Measurements from ENCODE around the gene PPM1M. TPM values are rescaled to one million over a fixed set of nuclear protein-coding genes. Genes with fewer than 3 reads are reported as not detected.

PPM1M gene
- total and polyA plus RNA-seq, 10 of the 15 experiments (the other 5 are each of a cell fraction or from before 2014, with no cell fraction given) = 7.3 to 24.8 (median 15.8) TPM

GRCh38 chr3:52238761-52239701 lies 6.5 kb upstream of the PPM1M start, which contains the start of gene TWF2 (continued):
- TF ChIP-seq CUX1 (IDR thresholded peaks at IDR 0.05; ENCODE audit: insufficient replicate concordance, low read depth, low read length) (no peak), USF2 (IDR thresholded peaks at IDR 0.05; ENCODE audit: borderline replicate concordance, low read depth, low read length) (no peak), ESRRA (IDR thresholded peaks at IDR 0.05; ENCODE audit: low read length) (no peak), RELB (IDR thresholded peaks at IDR 0.05; ENCODE audit: low read depth) (peak; percentile 42; the same call in 1 of the 2 replicates), SUPT20H (IDR thresholded peaks at IDR 0.05; ENCODE audit: borderline replicate concordance, control insufficient read depth, low read depth, low read length) (no peak), SIX5 (IDR thresholded peaks at IDR 0.05; ENCODE audit: low read depth, low read length, severe bottlenecking) (no peak), MTA3 (IDR thresholded peaks at IDR 0.05; ENCODE audit: borderline replicate concordance, low read length) (no peak), IKZF2 (IDR thresholded peaks at IDR 0.05) (no peak; a peak in 1 of 4 replicates), EZH2 (IDR thresholded peaks at IDR 0.05; ENCODE audit: borderline replicate concordance, control insufficient read depth, low read depth, low read length) (no peak), BHLHE40 (IDR thresholded peaks at IDR 0.05; ENCODE audit: borderline replicate concordance in 1 of 2, low read depth in 2 of 2, low read length in 1 of 2) (peak; percentile 33 to 88; a peak in 3 of 4 replicates), MEF2A (IDR thresholded peaks at IDR 0.05; ENCODE audit: insufficient read depth, low read depth, low read length) (no peak), PRDM15 (CRISPR knock-in tag; IDR thresholded peaks at IDR 0.05) (no peak), FOXK2 (IDR thresholded peaks at IDR 0.05) (no peak)
